Smooth muscle cell (in vitro differentiated cells): Measurements from ENCODE around the gene SRGAP1. TPM values are rescaled to one million over a fixed set of nuclear protein-coding genes. Genes with fewer than 3 reads are reported as not detected.

ENCODE experiments used
- DNase-seq: peaks from one replicate; lab custom pipeline; 2025; ENCODE audit not compliant: unreplicated experiment; lab: John Stamatoyannopoulos, UW
- H2AFZ ChIP-seq: fragments of 200-600 bp; sonication (generic); 2 replicates; pipeline ENCODE4 v1.6.0; 2016; ENCODE audit warnings: antibody characterized with exemption, low read depth, mild to moderate bottlenecking
- H3F3A ChIP-seq: fragments of 200-600 bp; sonication (generic); 2 replicates; pipeline ENCODE4 v1.6.0; 2017; ENCODE audit warnings: antibody characterized with exemption, low read depth
- H3K27ac ChIP-seq: fragments of 200-600 bp; sonication (generic); 2 replicates; pipeline ENCODE4 v1.5.1; 2016; ENCODE audit warnings: low read depth, mild to moderate bottlenecking
- H3K27me3 ChIP-seq: fragments of 200-600 bp; sonication (generic); 2 replicates; pipeline ENCODE4 v1.6.1; 2016; ENCODE audit warnings: low read depth, mild to moderate bottlenecking
- H3K36me3 ChIP-seq: fragments of 200-600 bp; sonication (generic); 2 replicates; pipeline ENCODE4 v1.5.1; 2016; ENCODE audit warnings: low read depth
- H3K4me1 ChIP-seq: fragments of 200-600 bp; sonication (generic); 2 replicates; pipeline ENCODE4 v1.5.1; 2016; ENCODE audit warnings: low read depth
- H3K4me2 ChIP-seq: fragments of 200-600 bp; sonication (generic); 2 replicates; pipeline ENCODE4 v1.6.0; 2016; ENCODE audit warnings: mild to moderate bottlenecking
- H3K4me3 ChIP-seq: fragments of 200-600 bp; sonication (generic); 2 replicates; pipeline ENCODE4 v1.5.1; 2016; ENCODE audit warnings: mild to moderate bottlenecking
- H3K79me2 ChIP-seq: fragments of 200-600 bp; sonication (generic); 2 replicates; pipeline ENCODE4 v1.6.0; 2016; ENCODE audit warnings: low read depth, mild to moderate bottlenecking
- H3K9ac ChIP-seq: fragments of 200-600 bp; sonication (generic); 2 replicates; pipeline ENCODE4 v1.6.0; 2016; ENCODE audit warnings: low read depth
- H3K9me3 ChIP-seq: fragments of 200-600 bp; sonication (generic); replicated peaks from 2 replicates; pipeline ENCODE4 v1.5.1; 2016; ENCODE audit warnings: low read depth
- H4K20me1 ChIP-seq: fragments of 200-600 bp; sonication (generic); 2 replicates; pipeline ENCODE4 v1.6.0; 2016; ENCODE audit warnings: low read depth
- WGBS: methylation state at CpG from one replicate; pipeline ENCODE4 v1.1.7; 2016; ENCODE audit warnings: low lambda C conversion rate; 5-methylcytosine and 5-hydroxymethylcytosine counted together
- polyA plus RNA-seq: library from polyadenylated mRNA; unstranded; fragments of >200 nt; fragmentation: Nextera tagmentation; extraction: Ambion mirVana; gene quantifications from 2 replicates; pipeline ENCODE4 v1.2.1, GENCODE V29; 2016
- total RNA-seq: library from RNA; depleted of rRNA; stranded (reverse); fragments of >200 nt; gene quantifications from 2 replicates; pipeline ENCODE4 v1.2.3, GENCODE V29; 2014
- TF ChIP-seq, protein P1 (sequence below): fragments of 200-600 bp; sonication (generic); IDR thresholded peaks from 2 replicates; pipeline ENCODE4 v1.5.1; 2017; ENCODE audit warnings: borderline replicate concordance, mild to moderate bottlenecking, antibody characterized with exemption; ENCODE audit not compliant: insufficient read depth, poor library complexity, severe bottlenecking

SRGAP1 gene
- total and polyA plus RNA-seq, 2 experiments from 2014 or later = 4.0 to 5.9 TPM

DNA sequence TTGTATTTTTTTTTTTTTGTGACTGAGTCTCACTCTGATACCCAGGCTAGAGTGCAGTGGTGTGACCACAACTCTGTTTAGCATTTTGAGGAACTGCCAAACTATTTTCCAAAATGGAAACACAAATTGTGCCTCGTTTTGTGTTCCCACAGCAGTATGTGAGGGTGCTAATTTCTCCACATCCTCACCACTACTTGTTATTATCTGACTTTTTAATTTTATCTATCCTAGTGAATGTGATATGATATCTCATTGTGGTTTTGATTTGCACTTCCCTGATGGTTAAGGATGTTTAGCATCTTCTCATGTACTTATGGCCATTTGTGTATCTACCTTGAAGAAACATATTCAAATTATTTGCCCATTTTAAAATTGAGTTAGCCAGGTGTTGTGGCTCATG, 62.4 kb downstream of the SRGAP1 start:
- no peaks in the 10 kb centered on the region for H3K27me3 ChIP-seq
- no peaks in the 10 kb centered on the region for H3K9me3 ChIP-seq
- H3K4me1 ChIP-seq = no peaks in the 10 kb centered on the region
- H3K9ac ChIP-seq = no peak overlapping the region
- peaks cover 45% of the 10 kb centered on the region for H3K79me2 ChIP-seq
- no peak overlapping the region for H3K4me2 ChIP-seq
- no peak overlapping the region for H2AFZ ChIP-seq
- H4K20me1 ChIP-seq = peaks cover 3% of the 10 kb centered on the region
- no peak overlapping the region for H3K4me3 ChIP-seq
- 96% methylated on average over 1 of the region's 1 CpG for WGBS
- TF ChIP-seq, protein P1, sequence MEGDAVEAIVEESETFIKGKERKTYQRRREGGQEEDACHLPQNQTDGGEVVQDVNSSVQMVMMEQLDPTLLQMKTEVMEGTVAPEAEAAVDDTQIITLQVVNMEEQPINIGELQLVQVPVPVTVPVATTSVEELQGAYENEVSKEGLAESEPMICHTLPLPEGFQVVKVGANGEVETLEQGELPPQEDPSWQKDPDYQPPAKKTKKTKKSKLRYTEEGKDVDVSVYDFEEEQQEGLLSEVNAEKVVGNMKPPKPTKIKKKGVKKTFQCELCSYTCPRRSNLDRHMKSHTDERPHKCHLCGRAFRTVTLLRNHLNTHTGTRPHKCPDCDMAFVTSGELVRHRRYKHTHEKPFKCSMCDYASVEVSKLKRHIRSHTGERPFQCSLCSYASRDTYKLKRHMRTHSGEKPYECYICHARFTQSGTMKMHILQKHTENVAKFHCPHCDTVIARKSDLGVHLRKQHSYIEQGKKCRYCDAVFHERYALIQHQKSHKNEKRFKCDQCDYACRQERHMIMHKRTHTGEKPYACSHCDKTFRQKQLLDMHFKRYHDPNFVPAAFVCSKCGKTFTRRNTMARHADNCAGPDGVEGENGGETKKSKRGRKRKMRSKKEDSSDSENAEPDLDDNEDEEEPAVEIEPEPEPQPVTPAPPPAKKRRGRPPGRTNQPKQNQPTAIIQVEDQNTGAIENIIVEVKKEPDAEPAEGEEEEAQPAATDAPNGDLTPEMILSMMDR = no peak
- H3K27ac ChIP-seq = no peak overlapping the region
- no peak for DNase-seq
- H3F3A ChIP-seq = no peaks in the 10 kb centered on the region
- no peaks in the 10 kb centered on the region for H3K36me3 ChIP-seq

DNA sequence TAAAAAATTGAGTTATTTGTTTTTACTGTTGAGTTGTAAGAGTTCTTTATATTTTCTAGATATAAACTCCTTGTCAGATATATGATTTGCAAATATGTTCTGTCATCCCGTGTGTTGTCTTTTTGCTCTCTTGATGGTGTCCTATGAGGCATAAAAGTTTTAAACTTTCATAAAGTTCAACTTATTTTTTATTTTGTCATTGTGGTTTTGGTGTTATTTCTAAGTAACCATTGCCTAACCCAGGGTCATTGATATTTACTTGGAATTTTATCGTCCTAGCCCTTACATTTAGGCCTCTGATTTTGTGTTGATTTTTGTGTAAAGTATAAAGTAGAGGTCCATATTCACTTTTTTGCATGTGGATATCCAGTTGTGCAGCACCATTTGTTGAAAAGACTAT, 63.1 kb downstream of the SRGAP1 start:
- Histone ChIP-seq H3K27me3 (no peaks in the 10 kb centered on the region), H3K9me3 (no peaks in the 10 kb centered on the region), H3F3A (no peaks in the 10 kb centered on the region), H3K79me2 (peaks cover 42% of the 10 kb centered on the region), H3K9ac (no peak overlapping the region), H3K4me2 (no peak overlapping the region), H3K27ac (no peak overlapping the region), H2AFZ (no peak overlapping the region), H4K20me1 (peaks cover 3% of the 10 kb centered on the region), H3K36me3 (no peaks in the 10 kb centered on the region), H3K4me3 (no peak overlapping the region), H3K4me1 (no peaks in the 10 kb centered on the region)
- WGBS = 99% methylated on average over 2 of the region's 2 CpGs
- TF ChIP-seq, protein P1 = no peak
- no peak for DNase-seq

DNA sequence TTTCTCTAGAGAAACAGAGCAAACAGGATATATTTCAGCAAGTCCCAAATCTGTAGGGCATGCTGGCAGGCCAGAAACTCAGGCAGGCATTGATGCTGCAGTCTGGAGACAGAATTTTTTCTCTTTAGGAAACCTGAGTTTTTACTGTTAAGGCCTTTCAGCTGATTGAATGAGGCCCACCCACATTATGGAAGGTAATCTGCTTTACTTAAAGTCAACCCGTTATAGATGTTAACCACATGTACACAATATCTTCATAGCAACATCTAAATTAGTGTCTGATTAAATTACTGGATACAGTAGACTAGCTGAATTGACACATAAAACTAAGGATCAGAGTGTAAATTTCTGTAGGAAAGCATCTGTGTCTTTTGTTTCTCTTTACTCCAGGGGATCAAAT, 65.2 kb downstream of the SRGAP1 start:
- Histone ChIP-seq H3K27me3 (no peaks in the 10 kb centered on the region), H3K4me2 (no peak overlapping the region), H3K79me2 (peaks cover 47% of the 10 kb centered on the region), H2AFZ (no peak overlapping the region), H3K36me3 (no peaks in the 10 kb centered on the region), H3K27ac (no peak overlapping the region), H3K9me3 (no peaks in the 10 kb centered on the region), H4K20me1 (peaks cover 3% of the 10 kb centered on the region), H3K4me1 (no peaks in the 10 kb centered on the region), H3F3A (no peaks in the 10 kb centered on the region), H3K9ac (no peak overlapping the region), H3K4me3 (no peak overlapping the region)
- 81% methylated on average over 1 of the region's 1 CpG for WGBS
- no peak for DNase-seq
- TF ChIP-seq, protein P1 = no peak

DNA sequence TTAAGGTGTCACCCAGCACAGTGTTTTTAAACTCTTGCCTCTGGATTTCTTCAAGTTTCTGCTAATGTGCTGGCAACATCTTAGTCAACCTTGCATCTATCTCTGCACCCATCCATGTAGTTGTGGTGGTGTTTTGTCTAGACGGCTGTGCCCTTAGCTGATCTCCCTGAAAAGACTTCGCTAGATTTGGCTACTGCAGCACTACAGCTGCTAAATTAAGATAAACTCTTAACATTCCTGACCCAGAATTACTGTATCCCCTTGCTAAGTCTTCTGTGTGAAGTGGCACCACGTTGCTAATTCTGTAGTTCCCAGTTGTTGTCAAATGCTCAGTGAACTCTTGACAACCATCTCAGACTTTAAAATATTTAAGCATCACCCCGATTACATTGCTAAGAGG, 66.8 kb downstream of the SRGAP1 start:
- Histone ChIP-seq H3K9me3 (no peaks in the 10 kb centered on the region), H3K27ac (no peak overlapping the region), H3K79me2 (peaks cover 53% of the 10 kb centered on the region), H3K4me2 (no peak overlapping the region), H3K36me3 (no peaks in the 10 kb centered on the region), H3K4me1 (no peaks in the 10 kb centered on the region), H2AFZ (no peak overlapping the region), H3F3A (no peaks in the 10 kb centered on the region), H3K27me3 (no peaks in the 10 kb centered on the region), H4K20me1 (peaks cover 3% of the 10 kb centered on the region), H3K9ac (no peak overlapping the region), H3K4me3 (no peak overlapping the region)
- TF ChIP-seq, protein P1 = no peak
- 80% methylated on average over 4 of the region's 4 CpGs for WGBS
- no peak for DNase-seq
